Natural killer cell (primary cell): Measurements from ENCODE around the gene MXD4. TPM values are rescaled to one million over a fixed set of nuclear protein-coding genes. Genes with fewer than 3 reads are reported as not detected.
"Not testable (repeated sequence)": the region's sequence is repeated elsewhere in the genome, so short reads cannot be mapped to it uniquely, and the experiment has no call there.

Experiments
- ATAC-seq, 3 donors: fragments of 150-1000 bp in 2 of 3; fragments of 200-7000 bp in 1 of 3; cut with Tn5 transposase; 1 replicate in 1 of 3; 2 replicates in 2 of 3; pipeline ENCODE4 v1.10.0; 2021; ENCODE audit warnings: mild to moderate bottlenecking in 2 of 3, moderate library complexity in 2 of 3
- DNase-seq, 2 donors: peaks; one replicate each; pipeline versions ENCODE4 v3.0.0 to v3.0.0-alpha.2; 2013 to 2021; ENCODE audit warnings: mixed read lengths in 1 of 2
- H3K27ac ChIP-seq: one replicate; pipeline ENCODE4 v1.5.1; 2013; ENCODE audit warnings: mild to moderate bottlenecking, low read length
- H3K27me3 ChIP-seq: one replicate; pipeline ENCODE4 v1.6.1; 2013; ENCODE audit warnings: low read length; ENCODE audit not compliant: control insufficient read depth, insufficient read depth
- H3K36me3 ChIP-seq: one replicate; pipeline ENCODE4 v1.6.1; 2013; ENCODE audit warnings: low read length; ENCODE audit not compliant: control insufficient read depth, insufficient read depth
- H3K4me1 ChIP-seq: one replicate; pipeline ENCODE4 v1.6.1; 2013; ENCODE audit warnings: low read length; ENCODE audit not compliant: control insufficient read depth, insufficient read depth
- H3K4me3 ChIP-seq: one replicate; pipeline ENCODE4 v1.5.1; 2013; ENCODE audit warnings: low read length
- H3K9me3 ChIP-seq: one replicate; pipeline ENCODE4 v1.6.1; 2013; ENCODE audit warnings: low read length; ENCODE audit not compliant: control insufficient read depth, insufficient read depth
- H3K27ac Mint-ChIP-seq, 2 donors: one replicate each; pipeline ENCODE4 v1.8.0; 2022; ENCODE audit warnings: mild to moderate bottlenecking in 2 of 2, mixed read lengths in 2 of 2, moderate library complexity in 1 of 2
- H3K27me3 Mint-ChIP-seq, 2 donors: one replicate each; pipeline ENCODE4 v1.8.0; 2022; ENCODE audit warnings: low read depth in 2 of 2, mixed read lengths in 2 of 2
- H3K36me3 Mint-ChIP-seq: one replicate; pipeline ENCODE4 v1.8.0; 2022; ENCODE audit warnings: mixed read lengths
- H3K4me1 Mint-ChIP-seq, 2 donors: one replicate each; pipeline ENCODE4 v1.8.0; 2022; ENCODE audit warnings: mixed read lengths in 2 of 2
- H3K4me3 Mint-ChIP-seq: one replicate; pipeline ENCODE4 v1.8.0; 2022; ENCODE audit warnings: mild to moderate bottlenecking, moderate library complexity, mixed read lengths
- H3K9me3 Mint-ChIP-seq, 2 donors: one replicate each; pipeline ENCODE4 v1.8.0; 2022; ENCODE audit warnings: mixed read lengths in 2 of 2
- WGBS: methylation state at CpG from one replicate; pipeline ENCODE4 v1.1.7; 2013; ENCODE audit warnings: missing lambda C conversion rate; ENCODE audit not compliant: insufficient coverage; 5-methylcytosine and 5-hydroxymethylcytosine counted together
- intact Hi-C: fragments of 100-400 bp; cut with micrococcal nuclease; formaldehyde crosslinking; loops from one replicate; pipeline ENCODE4 v1.14.2; 2022
- total RNA-seq, 4 donors: library from RNA; stranded (reverse); fragments of 120-200 nt in 1 of 4; gene quantifications; one replicate each; pipeline versions ENCODE4 v1.2.3 to v1.2.4, GENCODE V29; 2013 to 2022
- TF ChIP-seq, protein P1 (sequence below): fragments of 200-600 bp; IDR thresholded peaks from one replicate; pipeline ENCODE4 v1.8.0; 2022; ENCODE audit warnings: antibody characterized with exemption

The MXD4 gene
- total RNA-seq, 3 donors from 2014 or later (not counting 1 experiment from before 2014, with no cell fraction given) = 141 to 172 (median 166) TPM

GRCh38 chr4:2275546-2276251 lies 13.8 kb upstream of the MXD4 start:
- H3K4me1 ChIP-seq = peaks cover 18% of the 10 kb centered on the region
- no peak overlapping the region for H3K4me3 Mint-ChIP-seq
- DNase-seq (no peak), ATAC-seq (no peak)
- no peaks in the 10 kb centered on the region for H3K36me3 Mint-ChIP-seq
- no peaks in the 10 kb centered on the region for H3K9me3 ChIP-seq
- H3K4me1 Mint-ChIP-seq = peaks cover 8 to 24% of the 10 kb centered on the region in 2 donors
- no peaks in the 10 kb centered on the region for H3K36me3 ChIP-seq
- WGBS = 94% methylated on average over 44 of the region's 44 CpGs
- no peaks in the 10 kb centered on the region for H3K27me3 ChIP-seq
- intact Hi-C loops = no loop called here
- H3K27ac Mint-ChIP-seq = no peak overlapping the region
- TF ChIP-seq, protein P1, sequence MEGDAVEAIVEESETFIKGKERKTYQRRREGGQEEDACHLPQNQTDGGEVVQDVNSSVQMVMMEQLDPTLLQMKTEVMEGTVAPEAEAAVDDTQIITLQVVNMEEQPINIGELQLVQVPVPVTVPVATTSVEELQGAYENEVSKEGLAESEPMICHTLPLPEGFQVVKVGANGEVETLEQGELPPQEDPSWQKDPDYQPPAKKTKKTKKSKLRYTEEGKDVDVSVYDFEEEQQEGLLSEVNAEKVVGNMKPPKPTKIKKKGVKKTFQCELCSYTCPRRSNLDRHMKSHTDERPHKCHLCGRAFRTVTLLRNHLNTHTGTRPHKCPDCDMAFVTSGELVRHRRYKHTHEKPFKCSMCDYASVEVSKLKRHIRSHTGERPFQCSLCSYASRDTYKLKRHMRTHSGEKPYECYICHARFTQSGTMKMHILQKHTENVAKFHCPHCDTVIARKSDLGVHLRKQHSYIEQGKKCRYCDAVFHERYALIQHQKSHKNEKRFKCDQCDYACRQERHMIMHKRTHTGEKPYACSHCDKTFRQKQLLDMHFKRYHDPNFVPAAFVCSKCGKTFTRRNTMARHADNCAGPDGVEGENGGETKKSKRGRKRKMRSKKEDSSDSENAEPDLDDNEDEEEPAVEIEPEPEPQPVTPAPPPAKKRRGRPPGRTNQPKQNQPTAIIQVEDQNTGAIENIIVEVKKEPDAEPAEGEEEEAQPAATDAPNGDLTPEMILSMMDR = no peak
- no peak overlapping the region for H3K27ac ChIP-seq
- no peaks in the 10 kb centered on the region for H3K9me3 Mint-ChIP-seq
- no peaks in the 10 kb centered on the region for H3K27me3 Mint-ChIP-seq
- no peak overlapping the region for H3K4me3 ChIP-seq

GRCh38 chr4:2275044-2275397 lies 13.1 kb upstream of the MXD4 start:
- peaks cover 15% of the 10 kb centered on the region for H3K4me1 ChIP-seq
- H3K36me3 ChIP-seq, H3K27me3 Mint-ChIP-seq, H3K27me3 ChIP-seq, H3K36me3 Mint-ChIP-seq, ATAC-seq, H3K27ac ChIP-seq, DNase-seq, H3K9me3 ChIP-seq, H3K4me3 ChIP-seq, intact Hi-C loops, H3K27ac Mint-ChIP-seq, H3K4me3 Mint-ChIP-seq, H3K9me3 Mint-ChIP-seq: not testable (repeated sequence)
- WGBS = 94% methylated on average over 10 of the region's 10 CpGs
- peaks cover 4 to 21% of the 10 kb centered on the region in 2 donors for H3K4me1 Mint-ChIP-seq

DNA sequence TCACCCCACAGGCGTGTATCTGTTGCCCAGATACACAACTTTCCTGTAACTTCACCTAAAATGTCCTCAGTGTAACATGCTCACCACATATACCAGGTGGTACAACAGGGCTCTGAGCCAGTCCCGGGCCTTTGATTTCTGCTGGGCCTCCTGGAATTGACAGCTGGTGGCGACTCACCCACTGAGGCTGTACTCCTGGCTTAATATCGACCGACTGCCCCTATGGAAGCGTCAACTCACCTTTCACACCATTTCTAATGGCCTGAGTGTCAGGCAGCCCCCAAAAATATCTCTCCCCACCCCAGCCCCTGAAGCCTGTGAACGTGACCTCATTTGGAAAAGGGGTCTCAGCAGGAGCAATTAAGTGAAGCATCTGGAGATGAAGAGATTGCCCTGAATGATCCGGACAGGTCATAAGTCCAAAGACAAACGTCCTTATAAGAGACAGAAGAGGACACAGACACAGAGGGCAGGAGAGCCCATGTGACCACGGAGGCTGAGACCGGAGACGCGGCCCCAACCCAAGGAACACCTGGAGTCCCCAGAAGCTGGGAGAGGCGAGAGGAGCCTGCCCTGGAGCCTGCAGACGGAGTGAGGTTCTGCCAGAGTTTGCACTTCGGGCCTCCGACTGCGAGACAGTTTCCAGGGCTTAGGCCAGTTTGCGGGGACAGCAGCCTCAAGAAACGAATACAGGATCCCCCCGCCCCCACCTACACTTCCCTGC lies 12.6 kb upstream of the MXD4 start:
- H3K4me3 ChIP-seq = no peak overlapping the region
- no peaks in the 10 kb centered on the region for H3K9me3 ChIP-seq
- peaks cover 15% of the 10 kb centered on the region for H3K4me1 ChIP-seq
- no peaks in the 10 kb centered on the region for H3K27me3 ChIP-seq
- no peaks in the 10 kb centered on the region for H3K9me3 Mint-ChIP-seq
- H3K27ac Mint-ChIP-seq = no peak overlapping the region
- no peak overlapping the region for H3K27ac ChIP-seq
- no peak for DNase-seq
- no peaks in the 10 kb centered on the region for H3K36me3 Mint-ChIP-seq
- no peaks in the 10 kb centered on the region for H3K27me3 Mint-ChIP-seq
- H3K4me3 Mint-ChIP-seq = no peak overlapping the region
- intact Hi-C loops = no loop called here
- no peak for ATAC-seq
- no peaks in the 10 kb centered on the region for H3K36me3 ChIP-seq
- TF ChIP-seq, protein P1 = no peak
- 91% methylated on average over 21 of the region's 21 CpGs for WGBS
- peaks cover 4 to 16% of the 10 kb centered on the region in 2 donors for H3K4me1 Mint-ChIP-seq

DNA sequence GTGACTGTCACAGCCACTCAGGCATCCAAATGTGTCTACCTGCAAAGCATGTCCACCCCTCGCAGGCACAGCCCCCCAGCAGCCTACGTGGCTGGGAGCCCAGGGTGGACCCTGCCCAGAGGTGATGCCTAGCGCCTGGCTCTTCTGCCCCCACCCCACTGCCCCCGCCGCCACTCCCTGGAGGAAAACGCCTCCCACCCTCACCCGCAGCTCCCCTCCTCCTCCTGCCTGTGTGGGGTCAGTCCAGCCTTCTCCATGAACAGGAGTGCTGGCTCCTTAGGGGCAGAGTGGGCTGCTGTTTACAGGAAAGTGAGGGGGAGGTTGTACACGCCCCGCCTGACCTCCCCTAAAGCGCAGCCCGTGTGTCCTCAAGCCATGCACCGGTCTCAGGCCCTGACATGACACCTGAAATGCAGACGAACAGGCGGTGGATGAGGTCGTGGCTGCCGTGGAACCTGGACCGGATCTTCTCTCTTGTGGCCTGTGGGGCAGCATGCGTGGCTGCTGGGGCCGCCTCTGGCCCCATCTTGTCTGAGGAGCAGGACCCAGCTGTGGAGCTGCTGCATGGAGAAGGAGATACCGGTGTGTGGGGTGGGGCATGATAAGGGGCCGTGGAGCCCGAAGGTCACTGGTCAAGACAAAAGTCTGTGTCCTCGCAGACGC lies 11.9 kb upstream of the MXD4 start:
- DNase-seq (no peak), ATAC-seq (no peak)
- Histone ChIP-seq H3K27me3 (no peaks in the 10 kb centered on the region), H3K9me3 (no peaks in the 10 kb centered on the region), H3K36me3 (no peaks in the 10 kb centered on the region), H3K4me3 (no peak overlapping the region), H3K4me1 (peaks cover 15% of the 10 kb centered on the region), H3K27ac (no peak overlapping the region)
- WGBS = 89% methylated on average over 22 of the region's 24 CpGs
- H3K4me3 Mint-ChIP-seq = no peak overlapping the region
- H3K27ac Mint-ChIP-seq = no peak overlapping the region
- H3K4me1 Mint-ChIP-seq = peaks cover 4 to 15% of the 10 kb centered on the region in 2 donors
- H3K36me3 Mint-ChIP-seq = no peaks in the 10 kb centered on the region
- no peaks in the 10 kb centered on the region for H3K27me3 Mint-ChIP-seq
- TF ChIP-seq, protein P1 = no peak
- H3K9me3 Mint-ChIP-seq = no peaks in the 10 kb centered on the region
- intact Hi-C loops = no loop called here
